ENCODE measurements around the gene PRELID2. TPM values are rescaled to one million over a fixed set of nuclear protein-coding genes. Genes with fewer than 3 reads are reported as not detected.
"Not testable (repeated sequence)": the region's sequence is repeated elsewhere in the genome, so short reads cannot be mapped to it uniquely, and the experiment has no call there.

PRELID2 gene
- polyA plus RNA-seq, 1 experiment, result 5.4 TPM

DNA sequence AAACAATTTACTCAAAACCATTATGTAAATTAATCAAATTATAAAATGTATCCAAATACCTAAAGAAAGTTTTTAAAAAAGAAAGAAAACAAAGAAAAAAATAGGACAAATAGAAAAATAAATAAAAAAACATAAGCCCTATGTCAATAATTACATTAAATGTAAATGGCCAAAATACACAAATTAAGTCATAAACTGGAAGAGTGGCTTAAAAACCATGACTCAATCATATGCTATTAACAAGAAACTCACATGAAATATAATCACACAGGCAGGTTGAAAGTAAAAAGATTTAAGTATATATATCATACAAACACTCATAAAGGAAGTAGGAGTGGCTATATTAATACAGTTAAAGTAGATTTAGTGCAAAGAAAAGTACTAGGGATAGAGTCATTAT is 95.3 kb downstream of the PRELID2 start:
- CTCF ChIA-PET, result no interaction called here
- no peak overlapping the region for H3K27ac ChIP-seq (ENCODE audit: low read depth, low read length)
- TF ChIP-seq CTCF (IDR thresholded peaks at IDR 0.05; ENCODE audit: low read depth, low read length), result no peak
- no peak overlapping the region for H3K4me3 ChIP-seq (ENCODE audit: low read depth, low read length)
- POLR2A ChIA-PET, result no interaction called here
- H3K9me3 ChIP-seq (ENCODE audit: control insufficient read depth, insufficient read depth, low read length), result no peaks in the 10 kb centered on the region; the same call in 1 of the 2 replicates
- H3K27me3 ChIP-seq (ENCODE audit: control insufficient read depth, insufficient read depth, low read length), result no peaks in the 10 kb centered on the region
- DNase-seq (ENCODE audit: low read depth, low spot score), result no peak

GRCh38 chr5:145738227-145738626 is 96.9 kb downstream of the PRELID2 start:
- Histone ChIP-seq H3K9me3 (ENCODE audit: control insufficient read depth, insufficient read depth, low read length) (no peaks in the 10 kb centered on the region), H3K27ac (ENCODE audit: low read depth, low read length) (no peak overlapping the region), H3K27me3 (ENCODE audit: control insufficient read depth, insufficient read depth, low read length) (no peaks in the 10 kb centered on the region), H3K4me3 (ENCODE audit: low read depth, low read length) (no peak overlapping the region)
- no peak for DNase-seq (ENCODE audit: low read depth, low spot score)
- CTCF ChIA-PET, result no interaction called here
- POLR2A ChIA-PET, result no interaction called here
- TF ChIP-seq CTCF (IDR thresholded peaks at IDR 0.05; ENCODE audit: low read depth, low read length), result no peak

- POLR2A ChIA-PET, result no interaction called here
- no peaks in the 10 kb centered on the region for H3K9me3 ChIP-seq (ENCODE audit: control insufficient read depth, insufficient read depth, low read length)
- no peaks in the 10 kb centered on the region for H3K27me3 ChIP-seq (ENCODE audit: control insufficient read depth, insufficient read depth, low read length)
- no peak for TF ChIP-seq CTCF (IDR thresholded peaks at IDR 0.05; ENCODE audit: low read depth, low read length)
- CTCF ChIA-PET, result no interaction called here
- no peak for DNase-seq (ENCODE audit: low read depth, low spot score)
- H3K4me3 ChIP-seq (ENCODE audit: low read depth, low read length), result no peak overlapping the region
- H3K27ac ChIP-seq (ENCODE audit: low read depth, low read length), result no peak overlapping the region
These were observed 97.6 kb downstream of the PRELID2 start for GRCh38 chr5:145737578-145737977.

GRCh38 chr5:145729956-145730355 is 105.2 kb downstream of the PRELID2 start:
- POLR2A ChIA-PET; H3K27me3 ChIP-seq (ENCODE audit: control insufficient read depth, insufficient read depth, low read length); H3K27ac ChIP-seq (ENCODE audit: low read depth, low read length); DNase-seq (ENCODE audit: low read depth, low spot score); H3K4me3 ChIP-seq (ENCODE audit: low read depth, low read length); CTCF ChIA-PET: not testable (repeated sequence)
- H3K9me3 ChIP-seq (ENCODE audit: control insufficient read depth, insufficient read depth, low read length), result peaks cover 17% of the 10 kb centered on the region; the same call in 1 of the 2 replicates

DNA sequence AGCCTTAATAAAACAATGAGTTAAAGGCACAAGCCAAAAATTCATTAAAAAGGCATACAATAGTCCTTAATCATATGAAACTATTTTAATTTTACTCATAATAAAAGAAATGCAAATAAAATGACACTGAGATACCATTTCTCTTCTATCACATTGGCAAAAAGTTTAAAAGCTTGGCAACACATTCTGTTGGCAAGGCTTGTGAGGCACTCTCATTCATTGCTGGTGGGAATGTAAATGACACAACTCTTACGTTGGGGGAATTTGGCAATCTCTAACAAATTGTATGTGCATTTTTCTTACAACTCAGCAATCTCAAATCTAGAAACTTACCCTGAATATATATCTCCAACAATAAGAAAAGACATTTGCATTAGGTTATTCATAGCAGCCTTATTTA is 111.6 kb downstream of the PRELID2 start:
- DNase-seq (ENCODE audit: low read depth, low spot score), result no peak
- Histone ChIP-seq H3K27me3 (ENCODE audit: control insufficient read depth, insufficient read depth, low read length) (no peaks in the 10 kb centered on the region), H3K27ac (ENCODE audit: low read depth, low read length) (no peak overlapping the region), H3K4me3 (ENCODE audit: low read depth, low read length) (no peak overlapping the region), H3K9me3 (ENCODE audit: control insufficient read depth, insufficient read depth, low read length) (peaks cover 8% of the 10 kb centered on the region; the same call in 1 of the 2 replicates)
- ChIA-PET POLR2A (no interaction called here), CTCF (no interaction called here)
- no peak for TF ChIP-seq CTCF (IDR thresholded peaks at IDR 0.05; ENCODE audit: low read depth, low read length)

DNA sequence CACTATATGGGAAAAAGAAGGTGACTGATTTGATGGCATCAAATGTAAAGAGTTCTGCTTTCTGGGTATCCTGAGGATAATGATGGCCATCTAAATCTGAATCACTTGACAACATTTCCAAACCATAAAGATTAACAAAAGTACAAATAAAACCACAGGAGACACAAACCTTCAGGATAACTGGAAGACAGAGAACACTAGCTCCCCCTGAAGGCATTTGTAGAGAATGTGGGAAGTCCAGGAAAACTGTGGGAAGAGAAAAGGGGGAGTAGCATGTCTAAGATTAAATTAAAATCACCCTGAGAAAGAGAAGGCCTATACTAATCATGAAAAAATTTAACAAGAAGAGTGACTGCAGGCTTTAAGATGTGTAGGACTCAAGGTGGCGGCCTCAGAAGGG is 116.2 kb downstream of the PRELID2 start:
- no peak overlapping the region for H3K27ac ChIP-seq (ENCODE audit: low read depth, low read length)
- ChIA-PET POLR2A (no interaction called here), CTCF (interaction anchor here (0.5 to 2.4 kb wide), 18 partner anchors 10 to 1515 kb away, joined by 3 to 14 read pairs (median 4); no protein-coding TSS in a partner anchor)
- peak; percentile 80 for TF ChIP-seq CTCF (IDR thresholded peaks at IDR 0.05; ENCODE audit: low read depth, low read length)
- H3K4me3 ChIP-seq (ENCODE audit: low read depth, low read length), result no peak overlapping the region
- DNase-seq (ENCODE audit: low read depth, low spot score), result peak; percentile 11
- H3K27me3 ChIP-seq (ENCODE audit: control insufficient read depth, insufficient read depth, low read length), result no peaks in the 10 kb centered on the region
- H3K9me3 ChIP-seq (ENCODE audit: control insufficient read depth, insufficient read depth, low read length), result no peaks in the 10 kb centered on the region
